Keratinocyte (primary cell): ENCODE results near the gene PDGFB. TPM values are rescaled to one million over a fixed set of nuclear protein-coding genes. Genes with fewer than 3 reads are reported as not detected.

ENCODE experiments used
- DNase-seq: peaks from one replicate; pipeline ENCODE4 v3.0.0-alpha.2; 2011; ENCODE audit warnings: low read depth, missing footprints, low spot score
- FAIRE-seq: peaks from 2 replicates; lab custom pipeline; 2011; peaks lifted over from hg19 to GRCh38; lab: Jason Lieb, UNC
- H2AFZ ChIP-seq: 2 replicates; pipeline ENCODE4 v1.6.0; 2012; ENCODE audit warnings: low read length, control low read depth, inconsistent platforms; ENCODE audit not compliant: control insufficient read depth
- H3K27ac ChIP-seq: 2 replicates; pipeline ENCODE4 v1.5.1; 2011; ENCODE audit warnings: low read length; ENCODE audit not compliant: control insufficient read depth, insufficient read depth
- H3K27me3 ChIP-seq: 3 replicates; pipeline ENCODE4 v1.6.0; 2011; ENCODE audit warnings: low read length; ENCODE audit not compliant: control insufficient read depth, insufficient read depth; ENCODE audit errors: extremely low read depth
- H3K36me3 ChIP-seq, 2 experiments: 2 replicates in 1 of 2; 3 replicates in 1 of 2; pipeline ENCODE4 v1.5.1; 2011; ENCODE audit warnings: low read length in 2 of 2, mild to moderate bottlenecking in 1 of 2; ENCODE audit not compliant: control insufficient read depth in 2 of 2, insufficient read depth in 2 of 2; ENCODE audit errors: extremely low read depth in 1 of 2
- H3K4me1 ChIP-seq: 3 replicates; pipeline ENCODE4 v1.5.1; 2011; ENCODE audit warnings: low read length; ENCODE audit not compliant: control insufficient read depth, insufficient read depth; ENCODE audit errors: extremely low read depth
- H3K4me2 ChIP-seq: 3 replicates; pipeline ENCODE4 v1.6.0; 2011; ENCODE audit warnings: low read depth, low read length; ENCODE audit not compliant: control insufficient read depth, insufficient read depth; ENCODE audit errors: extremely low read depth
- H3K4me3 ChIP-seq, 3 experiments: fragments of 200-600 bp in 1 of 3; sonication (generic) in 1 of 3; 2 replicates in 2 of 3; 3 replicates in 1 of 3; pipeline ENCODE4 v1.5.1; 2011 to 2016; ENCODE audit warnings: low read length in 3 of 3, mild to moderate bottlenecking in 3 of 3, control low read depth in 2 of 3, inconsistent platforms in 1 of 3, low read depth in 1 of 3, mixed read lengths in 1 of 3, mixed run types in 1 of 3, moderate library complexity in 1 of 3; ENCODE audit not compliant: control insufficient read depth in 2 of 3, insufficient read depth in 2 of 3; ENCODE audit errors: extremely low read depth in 1 of 3
- H3K79me2 ChIP-seq: 2 replicates; pipeline ENCODE4 v1.6.0; 2012; ENCODE audit warnings: low read length; ENCODE audit not compliant: control insufficient read depth, insufficient read depth
- H3K9ac ChIP-seq: 3 replicates; pipeline ENCODE4 v1.6.0; 2011; ENCODE audit warnings: low read length; ENCODE audit not compliant: control insufficient read depth, insufficient read depth; ENCODE audit errors: extremely low read depth
- H3K9me1 ChIP-seq: 3 replicates; pipeline ENCODE4 v1.6.0; 2011; ENCODE audit warnings: low read length; ENCODE audit not compliant: control insufficient read depth, insufficient read depth; ENCODE audit errors: extremely low read depth
- H3K9me3 ChIP-seq: 2 replicates; pipeline ENCODE4 v1.5.1; 2012; ENCODE audit warnings: low read depth, low read length; ENCODE audit not compliant: control insufficient read depth
- H4K20me1 ChIP-seq: 3 replicates; pipeline ENCODE4 v1.6.0; 2011; ENCODE audit warnings: low read length; ENCODE audit not compliant: control insufficient read depth, insufficient read depth; ENCODE audit errors: extremely low read depth
- CTCF ChIP-seq, 3 experiments: IDR thresholded peaks in 1 of 3; conservative IDR thresholded peaks in 1 of 3; optimal IDR thresholded peaks in 1 of 3; 2 replicates in 2 of 3; 3 replicates in 1 of 3; pipeline versions ENCODE3 to v1.5.1; 2011; ENCODE audit warnings: low read length in 3 of 3, mild to moderate bottlenecking in 3 of 3, moderate library complexity in 2 of 3, control low read depth in 1 of 3, inconsistent platforms in 1 of 3; ENCODE audit not compliant: insufficient read depth in 2 of 3; ENCODE audit errors: extremely low read depth in 1 of 3
- EZH2 ChIP-seq: IDR thresholded peaks from one replicate; pipeline ENCODE4 v1.6.1; 2012; ENCODE audit warnings: inconsistent platforms, mild to moderate bottlenecking, low read length, moderate library complexity
- dilution Hi-C: fragments of 300-500 bp; cut with MboI; formaldehyde crosslinking; loops from one replicate; pipeline ENCODE4 v1.7.0; 2020; ENCODE audit warnings: low sequenced_read_pairs; ENCODE audit not compliant: extremely low pct_ligation_motif_present
- polyA plus RNA-seq, 5 experiments: library from polyadenylated mRNA; depleted of rRNA in 3 of 5; stranded (reverse) in 3 of 5; stranded (forward) in 1 of 5; unstranded in 1 of 5; fragments of >200 nt; gene quantifications; 1 replicate in 1 of 5; 2 replicates in 3 of 5; 3 replicates in 1 of 5; pipeline versions ENCODE4 v1.2.1 to v1.2.3, GENCODE V29; 2011 to 2012; ENCODE audit warnings: missing spikeins in 2 of 5, low read depth in 1 of 5, low replicate concordance in 1 of 5

PDGFB gene
- polyA plus RNA-seq, 1 donor (not counting 4 experiments of a cell fraction or from before 2014, with no cell fraction given): 6.0 TPM

- Histone ChIP-seq H2AFZ (no peak overlapping the region), H3K36me3 (no peaks in the 10 kb centered on the region), H3K4me1 (peaks cover 23% of the 10 kb centered on the region), H4K20me1 (no peaks in the 10 kb centered on the region), H3K9me3 (no peaks in the 10 kb centered on the region), H3K4me3 (no peak overlapping the region), H3K9me1 (no peaks in the 10 kb centered on the region), H3K27me3 (no peaks in the 10 kb centered on the region), H3K79me2 (no peaks in the 10 kb centered on the region), H3K9ac (no peak overlapping the region), H3K27ac (no peak overlapping the region), H3K4me2 (no peak overlapping the region)
- dilution Hi-C loops: no loop called here
- DNase-seq (no peak), FAIRE-seq (no peak)
- TF ChIP-seq CTCF (optimal IDR thresholded peaks at IDR 0.05 in 1 of 3, IDR thresholded peaks at IDR 0.05 in 1 of 3, conservative IDR thresholded peaks at IDR 0.05 in 1 of 3; ENCODE audit: extremely low read depth in 1 of 3, insufficient read depth in 2 of 3, low read length in 3 of 3) (no peak), EZH2 (no peak)
Measured at GRCh38 chr22:39257901-39258475, 13.2 kb upstream of the PDGFB start.

- H2AFZ ChIP-seq: no peak overlapping the region
- dilution Hi-C loops: no loop called here
- H3K4me1 ChIP-seq: peaks cover 33% of the 10 kb centered on the region
- FAIRE-seq: no peak
- peaks cover 2% of the 10 kb centered on the region for H3K27me3 ChIP-seq
- H3K4me3 ChIP-seq: no peak overlapping the region
- TF ChIP-seq EZH2 (no peak), CTCF (optimal IDR thresholded peaks at IDR 0.05 in 1 of 3, IDR thresholded peaks at IDR 0.05 in 1 of 3, conservative IDR thresholded peaks at IDR 0.05 in 1 of 3; ENCODE audit: extremely low read depth in 1 of 3, insufficient read depth in 2 of 3, low read length in 3 of 3) (no peak)
- no peaks in the 10 kb centered on the region for H3K9me3 ChIP-seq
- no peaks in the 10 kb centered on the region for H3K9me1 ChIP-seq
- no peak overlapping the region for H3K4me2 ChIP-seq
- H3K9ac ChIP-seq: no peak overlapping the region
- H3K27ac ChIP-seq: no peak overlapping the region
- no peak for DNase-seq
- no peaks in the 10 kb centered on the region for H3K36me3 ChIP-seq
- no peaks in the 10 kb centered on the region for H4K20me1 ChIP-seq
- H3K79me2 ChIP-seq: no peaks in the 10 kb centered on the region
Measured at GRCh38 chr22:39256979-39257378, 12.2 kb upstream of the PDGFB start.
